GM10266 (cell line): ENCODE results near the gene HCK.

Source experiments
- DNase-seq: peaks from one replicate; pipeline ENCODE4 v3.0.0; 2012; ENCODE audit errors: extremely low spot score
- CTCF ChIP-seq: IDR thresholded peaks from 2 replicates; pipeline ENCODE4 v1.5.1; 2012; ENCODE audit warnings: mild to moderate bottlenecking, low read depth; ENCODE audit not compliant: control insufficient read depth, insufficient read depth; ENCODE audit errors: missing control alignments

The HCK gene

GRCh38 chr20:32036716-32037485 lies 15.1 kb upstream of the HCK start:
- DNase-seq: no peak

GRCh38 chr20:32037929-32038328 lies 14.1 kb upstream of the HCK start:
- no peak for DNase-seq
- TF ChIP-seq CTCF: no peak

More at GRCh38 chr20:32036716-32037485, 15.1 kb upstream of the HCK start:
- TF ChIP-seq CTCF: no peak

DNA sequence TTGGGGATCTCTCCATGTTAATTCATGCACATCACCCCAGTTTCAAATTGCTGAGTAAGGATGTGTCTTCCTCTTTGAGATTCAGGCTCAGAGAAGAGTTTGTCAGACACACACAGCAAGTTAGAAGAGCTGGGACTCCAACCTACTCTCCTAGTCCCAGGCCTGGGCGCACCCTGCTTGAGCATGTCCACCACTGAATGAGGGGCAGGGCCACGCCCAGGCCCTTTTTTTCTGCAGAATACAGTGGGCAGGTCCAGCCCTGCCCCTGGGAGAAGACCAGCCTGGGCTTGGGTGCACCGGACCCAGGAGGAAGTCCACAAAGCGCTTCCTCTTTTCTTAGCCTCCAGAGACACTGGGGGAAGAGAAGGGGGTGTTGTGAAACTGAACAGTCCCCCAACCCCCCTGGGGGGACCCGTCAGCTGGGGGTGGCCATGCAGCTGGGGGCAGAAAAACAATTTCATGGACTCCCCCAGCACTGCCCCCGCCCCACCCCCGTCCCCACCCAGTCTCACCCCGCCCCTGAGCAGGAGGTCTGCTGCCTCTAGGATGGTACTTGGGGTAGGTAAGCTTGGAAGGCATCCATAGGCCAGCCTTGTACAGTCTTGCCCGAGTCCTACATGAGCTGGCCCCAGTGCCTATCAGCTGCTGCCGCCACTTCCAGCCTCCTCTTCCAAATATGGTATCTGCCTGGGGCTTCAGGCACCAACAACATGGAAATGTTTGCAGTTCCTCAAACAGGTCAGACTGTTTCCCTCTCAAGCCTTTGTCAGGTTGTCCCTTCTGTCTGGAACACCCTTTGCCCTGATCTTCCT lies 11.7 kb upstream of the HCK start:
- no peak for TF ChIP-seq CTCF
- DNase-seq: no peak

- no peak for TF ChIP-seq CTCF
- no peak for DNase-seq
These were observed 6.0 kb upstream of the HCK start for GRCh38 chr20:32045999-32046398.

- TF ChIP-seq CTCF: no peak
- DNase-seq: no peak
These were observed 1.7 kb upstream of the HCK start for GRCh38 chr20:32050324-32050841.

- TF ChIP-seq CTCF: no peak
- DNase-seq: no peak
These were observed 1.0 kb upstream of the HCK start for GRCh38 chr20:32050851-32051556.
